Naive thymus-derived CD4-positive, alpha-beta T cell (primary cell): ENCODE measurements around the gene SH2D2A. TPM values are rescaled to one million over a fixed set of nuclear protein-coding genes. Genes with fewer than 3 reads are reported as not detected.
A peak's percentile ranks its signal among the peaks of the same experiment; 100 is the strongest.

ENCODE experiments used
- ATAC-seq: fragments of 150-1000 bp; cut with Tn5 transposase; 2 replicates; pipeline ENCODE4 v1.10.0; 2021; ENCODE audit warnings: mild to moderate bottlenecking, moderate library complexity
- CTCF ChIA-PET: fragments of 350-600 bp; sonication (Branson Sonifier 250); formaldehyde crosslinking; loops from one replicate; lab custom pipeline; 2021; ENCODE audit warnings: antibody characterized with exemption; lab: Charles Lee
- POLR2A ChIA-PET: fragments of 350-600 bp; sonication (Branson Sonifier 250); formaldehyde crosslinking; loops from one replicate; lab custom pipeline; 2021; ENCODE audit warnings: antibody characterized with exemption, inconsistent platforms; lab: Charles Lee
- DNase-seq, 9 donors: peaks; one replicate each; pipeline versions ENCODE4 v3.0.0 to v3.0.0-alpha.2; 2020 to 2022; ENCODE audit warnings: mixed read lengths in 1 of 9
- H3K27ac ChIP-seq: one replicate; pipeline ENCODE4 v1.7.0; 2013; ENCODE audit warnings: mild to moderate bottlenecking, low read depth, low read length, moderate library complexity
- H3K27me3 ChIP-seq, 2 donors: one replicate each; pipeline ENCODE4 v1.7.0; 2013; ENCODE audit warnings: low read length in 2 of 2, mild to moderate bottlenecking in 2 of 2, moderate library complexity in 2 of 2; ENCODE audit not compliant: control insufficient read depth in 2 of 2, insufficient read depth in 2 of 2
- H3K36me3 ChIP-seq, 3 experiments: 1 replicate in 2 of 3; 2 replicates in 1 of 3; pipeline ENCODE4 v1.7.0; 2013; ENCODE audit warnings: low read length in 3 of 3, mild to moderate bottlenecking in 3 of 3, moderate library complexity in 1 of 3; ENCODE audit not compliant: insufficient read depth in 3 of 3, control insufficient read depth in 2 of 3
- H3K4me1 ChIP-seq, 2 donors: one replicate each; pipeline ENCODE4 v1.7.0; 2013; ENCODE audit warnings: low read length in 2 of 2, mild to moderate bottlenecking in 2 of 2, moderate library complexity in 1 of 2; ENCODE audit not compliant: control insufficient read depth in 2 of 2, insufficient read depth in 2 of 2
- H3K4me3 ChIP-seq: 2 replicates; pipeline ENCODE4 v1.7.0; 2013; ENCODE audit warnings: mild to moderate bottlenecking, low read length
- H3K9me3 ChIP-seq, 3 experiments: 1 replicate in 2 of 3; 2 replicates in 1 of 3; pipeline ENCODE4 v1.7.0; 2013; ENCODE audit warnings: low read length in 3 of 3; ENCODE audit not compliant: control insufficient read depth in 2 of 3
- H3K27ac Mint-ChIP-seq, 9 donors: one replicate each; pipeline ENCODE4 v1.8.0; 2020 to 2022; ENCODE audit warnings: mixed read lengths in 9 of 9, mild to moderate bottlenecking in 8 of 9, moderate library complexity in 5 of 9, inconsistent platforms in 2 of 9
- H3K27me3 Mint-ChIP-seq, 5 donors: one replicate each; pipeline ENCODE4 v1.8.0; 2021 to 2022; ENCODE audit warnings: mixed read lengths in 5 of 5, mild to moderate bottlenecking in 1 of 5
- H3K36me3 Mint-ChIP-seq, 5 donors: one replicate each; pipeline ENCODE4 v1.8.0; 2020 to 2022; ENCODE audit warnings: mixed read lengths in 5 of 5, mild to moderate bottlenecking in 3 of 5, inconsistent platforms in 1 of 5
- H3K4me1 Mint-ChIP-seq, 7 donors: one replicate each; pipeline ENCODE4 v1.8.0; 2020 to 2022; ENCODE audit warnings: mixed read lengths in 7 of 7, mild to moderate bottlenecking in 3 of 7, inconsistent platforms in 1 of 7
- H3K4me3 Mint-ChIP-seq, 10 donors: one replicate each; pipeline ENCODE4 v1.8.0; 2020 to 2022; ENCODE audit warnings: mild to moderate bottlenecking in 10 of 10, mixed read lengths in 10 of 10, moderate library complexity in 6 of 10, inconsistent platforms in 2 of 10
- H3K9me3 Mint-ChIP-seq, 11 donors: one replicate each; pipeline ENCODE4 v1.8.0; 2020 to 2022; ENCODE audit warnings: mixed read lengths in 11 of 11, mild to moderate bottlenecking in 4 of 11, inconsistent platforms in 1 of 11, moderate library complexity in 1 of 11
- intact Hi-C, 2 donors: fragments of 100-400 bp; cut with micrococcal nuclease; formaldehyde crosslinking; loops; one replicate each; pipeline ENCODE4 v1.15.1; 2023
- polyA plus RNA-seq, 2 donors: library from polyadenylated mRNA; unstranded; fragments of 300-500 nt; fragmentation: Illumina TruSeq; gene quantifications; one replicate each; pipeline ENCODE4 v1.2.3, GENCODE V29; 2021
- total RNA-seq, 6 experiments: library from RNA in 5 of 6; stranded (reverse) in 5 of 6; gene quantifications; 1 replicate in 5 of 6; 2 replicates in 1 of 6; pipeline ENCODE4 v1.2.3 and lab custom pipeline; 2021 to 2026

SH2D2A gene
- total and polyA plus RNA-seq, 7 experiments from 2014 or later = 12.7 to 164 (median 15.7) TPM

- POLR2A ChIA-PET = interaction anchor here (1.1 to 1.3 kb wide), 2 partner anchors 14 to 46 kb away, joined by 3 to 4 read pairs; partner anchors contain the start of gene NTRK1
- intact Hi-C loops = loop anchor here in 1 of 2 donors (2.0 to 5.0 kb wide), 2 partner anchors 24 to 323 kb away; partner anchors contain the start of gene ETV3
- peaks cover 0 to 53% (median 15%) of the 10 kb centered on the region in 5 donors for H3K36me3 Mint-ChIP-seq
- H3K4me1 Mint-ChIP-seq = peaks cover 45 to 72% (median 59%) of the 10 kb centered on the region in 7 donors
- H3K4me3 Mint-ChIP-seq = peak overlapping the region; percentile 82 to 97 (median 84)
- Histone ChIP-seq H3K4me1 (peaks cover 33 to 59% of the 10 kb centered on the region in 2 donors), H3K27ac (peak overlapping the region; percentile 98), H3K9me3 (no peaks in the 10 kb centered on the region), H3K27me3 (no peaks in the 10 kb centered on the region), H3K4me3 (peak overlapping the region; percentile 83), H3K36me3 (peaks cover 0 to 14% (median 12%) of the 10 kb centered on the region in 3 experiments)
- H3K27me3 Mint-ChIP-seq = no peaks in the 10 kb centered on the region
- ATAC-seq (no peak), DNase-seq (peak in 2 of 9 donors; percentile 36 to 58)
- CTCF ChIA-PET = interaction anchor here (0.6 to 3.4 kb wide), 13 partner anchors 8 to 125 kb away, joined by 3 to 12 read pairs (median 3); partner anchors contain the start of genes HDGF and NTRK1
- H3K9me3 Mint-ChIP-seq = peaks cover 0 to 6% (median 0%) of the 10 kb centered on the region in 11 donors
- peak overlapping the region; percentile 97 to 100 (median 99) for H3K27ac Mint-ChIP-seq
Measured at GRCh38 chr1:156814571-156815260, 1.9 kb downstream of the SH2D2A start.

- peaks cover 0 to 6% (median 0%) of the 10 kb centered on the region in 11 donors for H3K9me3 Mint-ChIP-seq
- Histone ChIP-seq H3K4me1 (peaks cover 33 to 59% of the 10 kb centered on the region in 2 donors), H3K4me3 (peak overlapping the region; percentile 83), H3K27me3 (no peaks in the 10 kb centered on the region), H3K9me3 (no peaks in the 10 kb centered on the region), H3K36me3 (peaks cover 0 to 19% (median 14%) of the 10 kb centered on the region in 3 experiments), H3K27ac (peak overlapping the region; percentile 98)
- H3K27me3 Mint-ChIP-seq = no peaks in the 10 kb centered on the region
- peaks cover 45 to 76% (median 60%) of the 10 kb centered on the region in 7 donors for H3K4me1 Mint-ChIP-seq
- intact Hi-C loops = loop anchor here in 1 of 2 donors (2.0 kb wide), 1 partner anchor 25 kb away; no protein-coding TSS in a partner anchor
- ChIA-PET POLR2A (interaction anchor here (1.3 kb wide), 1 partner anchor 47 kb away, joined by 4 read pairs; the partner anchor contains the start of gene NTRK1), CTCF (interaction anchor here (0.6 to 3.4 kb wide), 14 partner anchors 9 to 167 kb away, joined by 3 to 12 read pairs (median 3); partner anchors contain the start of genes HDGF and NTRK1)
- peak overlapping the region; percentile 82 to 97 (median 84) for H3K4me3 Mint-ChIP-seq
- peaks cover 0 to 58% (median 15%) of the 10 kb centered on the region in 5 donors for H3K36me3 Mint-ChIP-seq
- ATAC-seq (peak; percentile 45), DNase-seq (peak; percentile 54 to 79 (median 70))
- H3K27ac Mint-ChIP-seq = peak overlapping the region; percentile 90 to 100 (median 99)
Measured at GRCh38 chr1:156813750-156814570, 2.7 kb downstream of the SH2D2A start.

- no peaks in the 10 kb centered on the region for H3K27me3 Mint-ChIP-seq
- Histone ChIP-seq H3K9me3 (no peaks in the 10 kb centered on the region), H3K36me3 (peaks cover 0 to 25% (median 14%) of the 10 kb centered on the region in 3 experiments), H3K4me3 (peak overlapping the region; percentile 83), H3K27me3 (no peaks in the 10 kb centered on the region), H3K27ac (peak overlapping the region; percentile 98), H3K4me1 (peaks cover 33 to 64% of the 10 kb centered on the region in 2 donors)
- peak overlapping the region; percentile 82 to 97 (median 84) for H3K4me3 Mint-ChIP-seq
- peak overlapping the region in 8 of 9 donors; percentile 97 to 100 (median 99) for H3K27ac Mint-ChIP-seq
- no peak for DNase-seq
- H3K9me3 Mint-ChIP-seq = peaks cover 0 to 6% (median 0%) of the 10 kb centered on the region in 11 donors
- peaks cover 0 to 62% (median 15%) of the 10 kb centered on the region in 5 donors for H3K36me3 Mint-ChIP-seq
- ChIA-PET CTCF (interaction anchor here (1.1 to 3.4 kb wide), 4 partner anchors 8 to 124 kb away, joined by 3 to 12 read pairs (median 6); partner anchors contain the start of gene NTRK1), POLR2A (interaction anchor here (1.3 kb wide), 1 partner anchor 47 kb away, joined by 4 read pairs; the partner anchor contains the start of gene NTRK1)
- intact Hi-C loops = no loop called here
- peaks cover 48 to 79% (median 60%) of the 10 kb centered on the region in 7 donors for H3K4me1 Mint-ChIP-seq
- ATAC-seq = no peak
Measured at GRCh38 chr1:156813298-156813697, 3.4 kb downstream of the SH2D2A start.

GRCh38 chr1:156812293-156812990 lies 4.2 kb downstream of the SH2D2A start:
- Mint-ChIP-seq H3K27ac (peak overlapping the region; percentile 55 to 100 (median 99)), H3K4me1 (peaks cover 56 to 82% (median 69%) of the 10 kb centered on the region in 7 donors), H3K9me3 (peaks cover 0 to 6% (median 0%) of the 10 kb centered on the region in 11 donors), H3K36me3 (peaks cover 0 to 69% (median 18%) of the 10 kb centered on the region in 5 donors), H3K27me3 (no peaks in the 10 kb centered on the region), H3K4me3 (peak overlapping the region in 9 of 10 donors; percentile 31 to 97 (median 82))
- intact Hi-C loops = no loop called here
- ATAC-seq = no peak
- Histone ChIP-seq H3K4me3 (no peak overlapping the region), H3K9me3 (no peaks in the 10 kb centered on the region), H3K4me1 (peaks cover 33 to 63% of the 10 kb centered on the region in 2 donors), H3K27ac (no peak overlapping the region), H3K36me3 (peaks cover 0 to 34% (median 14%) of the 10 kb centered on the region in 3 experiments), H3K27me3 (no peaks in the 10 kb centered on the region)
- no peak for DNase-seq
- POLR2A ChIA-PET = interaction anchor here (0.7 kb wide), 1 partner anchor 12 kb away, joined by 3 read pairs; no protein-coding TSS in a partner anchor
- CTCF ChIA-PET = interaction anchor here (0.8 to 3.4 kb wide), 5 partner anchors 25 to 123 kb away, joined by 3 to 12 read pairs (median 4); partner anchors contain the start of gene NTRK1

GRCh38 chr1:156811168-156811567 lies 5.5 kb downstream of the SH2D2A start:
- H3K27ac Mint-ChIP-seq = peak overlapping the region in 8 of 9 donors; percentile 2 to 100 (median 80)
- H3K9me3 ChIP-seq = no peaks in the 10 kb centered on the region
- H3K36me3 Mint-ChIP-seq = peaks cover 0 to 71% (median 25%) of the 10 kb centered on the region in 5 donors
- peaks cover 0 to 46% (median 21%) of the 10 kb centered on the region in 3 experiments for H3K36me3 ChIP-seq
- ATAC-seq (no peak), DNase-seq (no peak)
- H3K27ac ChIP-seq = no peak overlapping the region
- CTCF ChIA-PET = no interaction called here
- peaks cover 0 to 3% (median 0%) of the 10 kb centered on the region in 11 donors for H3K9me3 Mint-ChIP-seq
- POLR2A ChIA-PET = no interaction called here
- no peaks in the 10 kb centered on the region for H3K27me3 ChIP-seq
- H3K4me3 Mint-ChIP-seq = peak overlapping the region in 2 of 10 donors; percentile 12 to 97
- H3K27me3 Mint-ChIP-seq = no peaks in the 10 kb centered on the region
- no peak overlapping the region for H3K4me3 ChIP-seq
- peaks cover 26 to 61% of the 10 kb centered on the region in 2 donors for H3K4me1 ChIP-seq
- peaks cover 54 to 80% (median 60%) of the 10 kb centered on the region in 7 donors for H3K4me1 Mint-ChIP-seq
- intact Hi-C loops = no loop called here
